HG03575 (cell line): ENCODE results near the gene F7.

ENCODE experiments used
- ATAC-seq: cut with Tn5 transposase; IDR thresholded peaks from one replicate; pipeline ENCODE4 v1.9.1; 2021; ENCODE audit not compliant: unreplicated experiment, insufficient number of reproducible peaks, low FRiP score; ENCODE audit errors: extremely low read depth

Gene F7

GRCh38 chr13:113112893-113113845, 7.6 kb downstream of the F7 start:
- no peak for ATAC-seq

- no peak for ATAC-seq
Observed at GRCh38 chr13:113113846-113114271, 8.3 kb downstream of the F7 start.

GRCh38 chr13:113114511-113115362, 9.1 kb downstream of the F7 start:
- ATAC-seq = no peak

- no peak for ATAC-seq
Observed at GRCh38 chr13:113115363-113116205, 10.0 kb downstream of the F7 start.

GRCh38 chr13:113116206-113116800, 10.7 kb downstream of the F7 start:
- ATAC-seq = no peak

GRCh38 chr13:113116871-113117271, 11.3 kb downstream of the F7 start:
- no peak for ATAC-seq

GRCh38 chr13:113117335-113117872, 11.8 kb downstream of the F7 start:
- no peak for ATAC-seq

GRCh38 chr13:113117911-113118260, 12.3 kb downstream of the F7 start:
- no peak for ATAC-seq

- ATAC-seq = no peak
Observed at GRCh38 chr13:113118261-113119021, 12.8 kb downstream of the F7 start.

- no peak for ATAC-seq
Observed at GRCh38 chr13:113119166-113119821, 13.7 kb downstream of the F7 start.

- no peak for ATAC-seq
Observed at GRCh38 chr13:113119822-113120189, 14.2 kb downstream of the F7 start.

GRCh38 chr13:113120300-113121182, 14.9 kb downstream of the F7 start:
- no peak for ATAC-seq

- ATAC-seq = no peak
Observed at GRCh38 chr13:113121183-113121927, 15.8 kb downstream of the F7 start.

GRCh38 chr13:113121928-113122471, 16.4 kb downstream of the F7 start:
- ATAC-seq = no peak

GRCh38 chr13:113122550-113123225, 17.1 kb downstream of the F7 start, which contains the start of gene F10:
Gene F10 (plus strand): TSS chr13:113122799. CDS start chr13:113122856, 57 bp downstream.
- no peak for ATAC-seq
